Dedifferentiated amniotic fluid mesenchymal stem cell (primary cell): ENCODE results near the gene CALML3.
"Not testable (repeated sequence)": the region's sequence is repeated elsewhere in the genome, so short reads cannot be mapped to it uniquely, and the experiment has no call there.

Source experiments
- DNase-seq: peaks from one replicate; pipeline ENCODE4 v3.0.0-alpha.2; 2016; ENCODE audit errors: extremely low spot score

Gene CALML3

GRCh38 chr10:5524641-5525560 is at the start of gene CALML3:
Gene CALML3 (plus strand): TSS chr10:5524961. CDS start chr10:5525086, 125 bp downstream.
- DNase-seq = no peak

GRCh38 chr10:5475088-5475487 is 49.7 kb upstream of the CALML3 start:
- not testable (repeated sequence) for DNase-seq

- not testable (repeated sequence) for DNase-seq
Observed at GRCh38 chr10:5475974-5476807, 48.6 kb upstream of the CALML3 start.

GRCh38 chr10:5476918-5477525 is 47.7 kb upstream of the CALML3 start:
- no peak for DNase-seq

GRCh38 chr10:5477948-5478693 is 46.6 kb upstream of the CALML3 start:
- no peak for DNase-seq

- no peak for DNase-seq
Observed at GRCh38 chr10:5478694-5479305, 46.0 kb upstream of the CALML3 start.

- DNase-seq = no peak
Observed at GRCh38 chr10:5479481-5480161, 45.1 kb upstream of the CALML3 start.

GRCh38 chr10:5480162-5480941 is 44.4 kb upstream of the CALML3 start:
- DNase-seq = no peak

GRCh38 chr10:5481121-5481520 is 43.6 kb upstream of the CALML3 start:
- no peak for DNase-seq

- DNase-seq = no peak
Observed at GRCh38 chr10:5482016-5482415, 42.7 kb upstream of the CALML3 start.

GRCh38 chr10:5484205-5484604 is 40.6 kb upstream of the CALML3 start:
- DNase-seq = no peak

GRCh38 chr10:5485290-5485689 is 39.5 kb upstream of the CALML3 start:
- DNase-seq = no peak

GRCh38 chr10:5485948-5486852 is 38.6 kb upstream of the CALML3 start:
- DNase-seq = no peak

GRCh38 chr10:5486853-5487235 is 37.9 kb upstream of the CALML3 start:
- no peak for DNase-seq

- DNase-seq = no peak
Observed at GRCh38 chr10:5488272-5489161, 36.2 kb upstream of the CALML3 start.

GRCh38 chr10:5490032-5490431 is 34.7 kb upstream of the CALML3 start:
- DNase-seq = no peak

GRCh38 chr10:5490698-5491464 is 33.9 kb upstream of the CALML3 start:
- DNase-seq = no peak
